Head of caudate nucleus (tissue), 42 donors: Measurements from ENCODE around the gene IQCK.
"Not testable (repeated sequence)": the region's sequence is repeated elsewhere in the genome, so short reads cannot be mapped to it uniquely, and the experiment has no call there.

Source experiments
- DNase-seq, 42 donors: peaks; one replicate each; pipeline versions ENCODE4 v3.0.0 to v3.0.0-alpha.2; 2020 to 2021; ENCODE audit warnings: mixed read lengths in 7 of 42
- intact Hi-C: fragments of 100-400 bp; cut with DNase I; formaldehyde crosslinking; loops from one replicate; pipeline ENCODE4 v1.15.0; 2022

IQCK gene

DNA sequence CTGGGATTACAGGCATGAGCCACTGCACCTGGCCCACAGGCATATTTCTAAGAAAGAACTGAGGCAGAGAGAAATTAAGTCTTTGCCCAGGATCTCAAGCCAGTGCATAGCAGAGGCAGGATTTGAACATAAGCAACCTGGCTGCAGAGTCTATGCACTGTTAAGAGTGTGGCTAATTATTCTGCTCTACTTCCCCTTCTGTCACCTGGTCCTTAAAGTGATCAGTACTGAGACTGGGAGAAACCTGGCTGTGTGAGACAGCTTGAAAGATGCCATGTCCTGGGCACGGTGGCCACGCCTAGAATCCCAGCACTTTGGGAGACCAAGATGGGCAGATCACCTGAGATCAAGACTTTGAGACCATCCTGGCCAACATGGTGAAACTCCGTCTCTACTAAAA lies 58.1 kb downstream of the IQCK start:
- intact Hi-C loops = no loop called here
- peak in 1 of 42 donors; percentile 24 for DNase-seq

DNA sequence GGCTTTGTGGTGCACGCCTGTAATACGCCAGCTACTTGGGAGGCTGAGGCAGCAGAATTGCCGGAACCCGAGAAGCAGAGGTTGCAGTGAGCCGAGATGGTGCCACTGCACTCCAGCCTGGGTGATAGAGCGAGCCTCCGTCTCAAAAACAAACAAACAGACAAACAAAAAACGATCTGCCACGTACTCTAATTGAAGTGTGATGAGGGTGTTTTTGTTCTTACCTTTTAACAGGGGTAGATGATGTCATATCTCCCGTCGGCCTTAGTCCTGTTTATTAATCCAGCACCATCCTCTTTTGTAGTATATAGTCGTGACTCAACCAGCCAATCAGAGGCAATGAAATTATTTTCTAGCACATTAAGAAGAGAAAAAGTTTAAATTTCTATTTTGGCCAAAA lies 58.5 kb downstream of the IQCK start:
- DNase-seq = peak in 4 of 42 donors; percentile 3 to 41 (median 16)
- intact Hi-C loops = no loop called here

DNA sequence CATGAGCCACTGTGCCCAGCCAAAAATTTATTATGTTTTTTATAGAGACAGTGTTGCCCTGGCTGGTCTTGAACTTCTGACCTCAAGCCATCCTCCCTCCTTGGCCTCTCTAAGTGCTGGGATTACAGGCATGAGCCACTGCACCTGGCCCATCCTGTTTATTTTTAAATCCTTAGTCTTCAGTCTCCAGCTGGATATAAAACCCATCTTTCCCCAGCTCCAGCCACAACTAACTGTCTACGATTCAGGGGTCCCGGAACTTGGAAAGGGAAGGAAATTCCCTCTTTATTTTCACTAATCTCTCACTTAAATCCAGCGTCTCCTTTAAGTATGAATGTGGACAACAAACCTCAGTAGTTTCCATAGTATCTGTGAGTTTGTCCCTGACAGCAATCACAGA lies 62.2 kb downstream of the IQCK start:
- intact Hi-C loops = no loop called here
- DNase-seq = peak in 2 of 42 donors; percentile 2 to 6

DNA sequence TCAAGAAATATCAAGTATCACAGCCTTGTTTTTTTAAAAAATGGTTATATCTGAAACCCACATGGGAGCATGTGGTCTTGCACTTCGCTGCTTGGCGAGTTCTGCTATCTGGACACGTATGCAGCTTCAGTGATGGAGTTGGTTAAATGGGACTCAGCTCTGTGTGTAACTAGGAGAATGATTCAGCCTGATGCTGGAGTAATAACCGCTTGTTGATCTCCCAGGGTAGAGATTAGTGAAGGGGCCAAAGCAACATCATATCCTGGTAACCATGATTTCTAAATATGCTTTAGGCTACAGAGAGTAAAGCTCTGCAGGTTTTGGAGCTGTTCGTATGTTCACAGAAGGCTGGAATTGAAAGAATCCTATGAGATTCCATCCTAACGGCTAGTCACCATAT lies 63.2 kb downstream of the IQCK start:
- DNase-seq = peak in 1 of 42 donors; percentile 4
- intact Hi-C loops = no loop called here

DNA sequence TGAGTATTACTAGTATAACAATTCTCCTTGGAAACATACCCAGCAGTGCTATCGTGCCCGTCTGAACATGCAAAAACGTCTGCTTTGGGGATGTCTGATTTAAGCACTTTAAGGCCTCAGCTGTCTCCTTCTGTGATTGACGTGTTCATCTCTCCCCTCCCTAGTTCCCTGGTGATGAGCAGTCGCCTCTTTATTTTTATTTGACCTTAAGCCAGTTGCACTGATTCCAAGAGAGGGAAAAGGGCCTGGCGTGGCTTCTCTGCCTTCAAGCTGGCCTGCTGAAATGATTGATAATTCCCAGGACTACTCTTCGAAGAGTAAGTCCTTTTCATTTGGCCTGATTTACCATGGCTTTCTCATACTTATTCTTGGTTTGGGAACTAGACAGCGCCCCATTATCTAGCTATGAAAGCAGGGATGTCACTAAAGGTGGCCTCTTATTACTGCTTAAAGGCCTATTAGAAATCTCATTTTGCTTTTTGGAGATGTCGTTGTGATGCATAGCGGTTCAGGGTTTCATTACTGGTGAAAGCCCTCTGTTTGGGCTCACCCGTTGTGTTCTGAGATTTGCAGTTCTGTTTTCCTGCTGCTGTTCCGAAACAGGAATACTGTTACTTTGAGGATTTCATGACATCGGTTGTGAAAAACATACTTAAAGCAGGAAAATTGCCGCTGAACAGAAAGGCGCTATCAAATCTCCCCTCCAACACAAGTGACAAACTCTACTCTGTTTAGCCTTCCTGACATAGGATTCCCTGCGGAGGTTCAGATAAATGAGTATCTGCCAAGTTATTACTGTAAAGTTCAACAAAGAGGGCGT lies 65.5 kb downstream of the IQCK start:
- DNase-seq = peak in 4 of 42 donors; percentile 11 to 60 (median 34)
- intact Hi-C loops = no loop called here

DNA sequence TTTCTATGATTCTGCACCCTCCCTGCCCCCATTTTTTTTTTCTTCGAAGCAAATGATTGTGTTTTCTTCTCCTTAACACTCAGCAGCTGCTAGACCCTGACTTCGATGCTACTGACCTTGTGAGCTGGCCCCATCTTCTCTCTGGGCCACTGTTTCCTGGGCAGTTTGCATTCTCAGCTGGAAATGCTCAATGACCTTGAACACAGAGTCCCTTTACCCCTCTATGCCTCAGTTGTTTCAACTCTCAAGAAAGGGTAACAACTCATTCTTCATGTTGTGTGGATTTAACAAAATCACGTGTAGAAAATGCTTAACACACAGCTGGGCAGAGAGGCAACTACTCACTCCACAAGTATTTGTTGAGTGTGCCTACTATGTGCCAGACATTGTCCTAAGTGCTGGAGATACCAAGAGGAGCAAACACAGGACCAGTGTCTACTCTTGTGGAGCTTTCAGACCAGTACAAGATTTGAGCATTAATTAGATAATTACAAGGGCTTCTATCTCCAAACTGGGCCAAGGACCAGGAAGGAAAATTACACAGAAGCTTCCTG lies 66.2 kb downstream of the IQCK start:
- DNase-seq = peak in 4 of 42 donors; percentile 8 to 42 (median 28)
- intact Hi-C loops = no loop called here

GRCh38 chr16:19785081-19785480 lies 67.0 kb downstream of the IQCK start:
- peak in 3 of 42 donors; percentile 7 to 29 (median 13) for DNase-seq
- intact Hi-C loops = no loop called here

DNA sequence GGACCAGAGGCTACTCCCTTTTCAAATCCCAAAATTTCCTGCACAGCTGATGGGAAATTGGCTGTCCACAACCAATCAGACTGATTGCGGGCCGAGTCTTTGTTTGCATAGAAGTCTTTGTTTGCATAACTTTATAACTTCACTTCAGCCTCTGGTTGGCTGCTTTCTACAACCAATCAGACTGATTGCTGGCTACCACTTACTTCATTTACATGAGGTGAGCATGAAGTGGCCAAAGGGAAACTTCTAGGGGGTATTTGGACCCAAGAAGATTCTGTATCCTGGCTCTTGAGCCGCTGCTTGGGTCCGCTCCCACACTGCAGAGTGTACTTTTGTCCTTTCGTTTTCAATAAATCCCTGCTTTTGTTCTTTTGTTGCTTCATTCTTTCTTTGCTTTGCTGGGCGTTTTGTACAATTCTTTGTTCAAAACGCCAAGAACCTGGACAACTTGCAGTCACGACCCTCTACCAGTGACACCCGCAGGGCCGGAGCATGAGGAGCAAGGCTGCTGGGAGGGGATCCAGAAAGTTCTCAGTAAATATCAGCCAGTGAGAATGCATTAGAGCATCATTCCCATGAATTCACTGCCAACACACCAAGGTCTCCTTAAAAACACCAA lies 67.5 kb downstream of the IQCK start:
- intact Hi-C loops = no loop called here

GRCh38 chr16:19801369-19801768 lies 83.3 kb downstream of the IQCK start:
- intact Hi-C loops = not testable (repeated sequence)
- DNase-seq = peak in 1 of 42 donors; percentile 3

More for the DNA sequence above, 67.5 kb downstream of the IQCK start:
- DNase-seq = peak in 16 of 42 donors; percentile 25 to 66 (median 45)

DNA sequence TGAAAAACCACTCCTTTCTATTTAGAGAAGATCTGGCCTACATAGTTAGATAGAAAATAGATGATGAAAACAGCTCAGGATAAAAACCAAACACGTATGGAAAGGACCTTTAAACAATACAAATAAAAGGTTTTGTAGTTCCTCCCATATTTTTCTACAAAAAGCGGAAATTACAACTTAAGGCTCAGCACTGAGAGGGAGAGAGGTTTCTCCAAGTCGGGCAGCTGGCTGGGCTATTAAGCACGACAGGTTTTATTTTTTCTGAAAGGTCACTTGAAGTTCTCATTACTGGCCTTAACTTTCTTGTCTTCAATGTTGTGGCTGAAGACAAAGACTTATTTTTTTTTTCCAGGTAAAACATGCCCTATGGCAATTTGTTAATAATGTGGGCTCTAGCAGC lies 83.8 kb downstream of the IQCK start:
- intact Hi-C loops, DNase-seq: not testable (repeated sequence)

DNA sequence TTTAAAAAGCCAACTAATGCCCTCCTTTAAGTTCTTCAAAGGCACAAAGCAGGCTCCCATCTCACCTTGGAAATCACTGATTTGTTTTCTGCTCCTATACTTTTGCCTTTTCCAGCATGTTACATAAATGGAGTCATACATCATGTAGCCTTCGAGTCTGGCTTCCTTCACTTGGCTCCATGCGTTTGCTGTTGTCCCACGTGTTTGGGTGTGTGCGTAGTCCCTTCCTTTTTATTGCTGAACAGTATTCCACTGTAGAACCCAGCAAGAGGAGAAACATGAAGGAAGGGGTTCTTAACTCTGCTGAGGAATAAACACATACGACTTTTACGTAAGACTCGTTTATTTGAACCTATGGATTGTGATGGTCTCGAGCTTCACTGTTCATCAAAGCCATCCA lies 84.5 kb downstream of the IQCK start:
- DNase-seq = peak in 2 of 42 donors; percentile 7 to 22
- intact Hi-C loops = no loop called here

DNA sequence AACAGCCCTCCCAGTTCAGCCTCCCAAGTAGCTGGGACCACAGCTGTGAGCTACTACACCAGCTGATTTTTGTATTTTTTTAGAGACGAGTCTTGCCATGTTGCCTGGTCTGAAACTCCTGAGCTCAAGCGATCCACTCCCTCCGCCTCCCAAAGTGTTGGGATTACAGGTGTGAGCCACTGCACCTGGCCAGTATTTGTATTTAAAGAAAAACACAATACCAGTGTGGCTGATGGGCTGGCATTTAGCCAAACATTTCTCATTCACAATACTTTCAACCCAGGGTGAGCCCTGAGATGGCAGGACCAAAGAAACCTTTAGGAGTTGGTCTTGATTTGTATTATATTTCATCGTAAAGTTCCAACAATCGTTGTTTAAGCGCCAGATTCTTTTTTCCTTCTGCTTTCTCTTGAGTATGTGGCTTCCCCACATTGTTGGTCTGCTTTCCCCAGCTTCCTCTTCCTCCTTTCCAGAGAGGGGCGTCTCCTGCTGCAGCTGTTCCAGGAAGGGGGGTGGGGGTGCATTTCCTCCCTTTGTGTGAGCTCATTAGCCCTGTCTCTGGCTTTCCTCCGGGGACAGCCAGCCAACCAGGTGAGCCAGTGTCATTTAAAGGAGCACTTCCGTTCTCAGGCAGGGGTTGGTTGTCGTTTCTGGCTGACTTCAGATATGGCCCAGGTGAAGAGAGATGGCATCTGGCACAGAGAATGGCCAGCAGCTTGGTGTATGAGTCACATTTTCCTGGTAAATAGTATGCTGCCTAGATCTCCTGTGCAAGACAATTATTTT lies 86.7 kb downstream of the IQCK start:
- DNase-seq = peak in 5 of 42 donors; percentile 18 to 44 (median 26)
- intact Hi-C loops = no loop called here

DNA sequence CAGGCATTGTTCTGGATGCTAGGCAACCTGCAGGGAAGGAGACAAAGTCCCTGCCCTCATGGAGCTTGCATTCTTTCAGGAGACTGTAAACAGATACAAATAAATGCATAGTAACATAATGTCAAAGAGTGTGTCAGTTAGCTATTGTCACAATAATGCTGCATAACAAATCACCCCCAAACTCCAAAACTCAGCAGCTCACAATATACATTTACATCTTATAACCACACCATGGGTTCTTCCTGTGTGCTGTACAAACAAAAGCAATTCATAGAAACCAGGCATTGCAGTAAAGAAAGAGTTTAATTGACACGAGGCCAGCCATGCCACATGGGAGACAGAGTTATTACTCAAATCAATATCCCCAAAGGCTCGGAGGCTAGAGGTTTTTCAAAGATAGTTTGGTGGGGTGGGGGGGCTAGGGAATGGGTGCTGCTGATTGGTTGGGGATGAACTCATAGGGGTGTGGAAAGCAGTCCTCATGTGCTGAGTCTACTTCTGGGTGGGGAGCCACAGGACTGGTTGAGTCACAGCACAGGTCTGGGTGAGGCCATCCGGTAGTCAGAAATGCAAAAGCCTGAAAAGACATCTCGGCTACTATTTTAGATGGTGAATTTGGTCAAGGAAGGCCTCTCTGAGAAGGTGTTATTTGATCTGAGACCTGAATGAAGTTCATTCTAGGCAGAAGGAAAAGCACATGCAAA lies 87.5 kb downstream of the IQCK start:
- intact Hi-C loops = no loop called here
- peak in 2 of 42 donors; percentile 1 to 17 for DNase-seq

- intact Hi-C loops = no loop called here
- DNase-seq = peak in 15 of 42 donors; percentile 15 to 59 (median 49)
These were observed 90.1 kb downstream of the IQCK start for GRCh38 chr16:19808061-19808641.

- peak in 6 of 42 donors; percentile 8 to 51 (median 24) for DNase-seq
- intact Hi-C loops = no loop called here
These were observed 91.1 kb downstream of the IQCK start for GRCh38 chr16:19809121-19809635.

DNA sequence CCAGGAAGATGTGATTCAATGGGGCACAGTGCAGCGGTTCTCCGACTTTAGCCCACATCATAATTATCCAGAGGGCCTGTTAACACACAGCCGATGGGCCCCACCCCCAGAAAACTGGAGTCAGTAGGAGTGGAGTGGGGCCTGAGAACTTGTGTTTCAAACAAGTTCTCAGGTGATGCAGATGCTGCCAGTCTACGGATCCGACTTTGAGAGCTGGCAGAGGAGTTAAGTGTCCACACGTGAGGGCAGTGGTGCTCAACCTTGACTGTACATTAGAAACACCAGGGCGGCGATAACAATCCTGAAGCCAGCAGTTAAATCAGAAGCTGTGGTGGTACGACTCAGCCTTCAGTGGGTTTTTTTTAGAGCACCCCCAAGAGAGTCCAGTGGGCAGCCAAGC lies 91.6 kb downstream of the IQCK start:
- peak in 2 of 42 donors; percentile 14 to 31 for DNase-seq
- intact Hi-C loops = no loop called here

DNA sequence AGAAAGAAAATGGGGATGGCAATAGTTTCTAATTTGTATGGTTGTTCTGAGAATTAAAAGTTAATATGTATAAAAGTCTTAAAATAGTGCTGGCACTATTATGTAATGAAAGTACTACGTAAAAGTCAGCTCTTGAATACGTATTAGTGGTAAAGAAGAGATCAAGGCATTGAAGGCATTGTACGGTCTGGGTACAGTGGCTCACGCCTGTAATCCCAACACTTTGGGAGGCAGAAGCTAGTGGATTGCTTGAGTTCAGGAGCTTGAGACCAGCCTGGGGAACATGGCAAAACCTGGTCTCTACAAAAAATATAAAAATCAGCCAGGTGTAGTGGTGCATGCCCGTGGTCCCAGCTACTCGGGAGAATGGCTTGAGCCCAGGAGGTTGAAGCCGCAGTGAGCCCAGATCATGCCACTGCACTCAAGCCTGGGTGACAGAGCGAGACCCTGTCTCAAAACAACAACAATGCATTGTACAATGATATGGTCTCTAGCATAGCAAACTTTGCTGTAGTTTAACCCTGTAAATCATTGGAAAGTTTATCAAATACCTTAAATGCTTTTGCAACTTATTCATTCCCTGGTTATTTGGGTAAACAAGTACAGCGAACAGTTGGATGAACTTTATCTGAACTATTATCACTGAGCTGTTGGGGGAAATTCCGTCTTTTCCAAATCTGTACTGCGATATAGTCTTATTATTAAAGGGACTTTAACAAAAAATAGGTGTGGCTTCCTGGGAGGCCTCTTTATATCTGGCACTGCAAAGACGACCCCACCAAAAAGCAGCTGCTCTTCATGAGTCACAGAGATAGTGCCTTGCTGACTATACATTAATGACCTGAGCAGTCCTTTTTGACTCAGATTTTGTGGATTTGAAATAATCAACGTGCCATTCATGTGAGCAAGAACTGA lies 93.0 kb downstream of the IQCK start:
- intact Hi-C loops = no loop called here
- DNase-seq = peak in 2 of 42 donors; percentile 11 to 21
